ENCODE measurements around the gene SPTLC1. TPM values are rescaled to one million over a fixed set of nuclear protein-coding genes. Genes with fewer than 3 reads are reported as not detected.

The SPTLC1 gene
- total RNA-seq, 1 experiment from 2014 or later, result 68.0 TPM

DNA sequence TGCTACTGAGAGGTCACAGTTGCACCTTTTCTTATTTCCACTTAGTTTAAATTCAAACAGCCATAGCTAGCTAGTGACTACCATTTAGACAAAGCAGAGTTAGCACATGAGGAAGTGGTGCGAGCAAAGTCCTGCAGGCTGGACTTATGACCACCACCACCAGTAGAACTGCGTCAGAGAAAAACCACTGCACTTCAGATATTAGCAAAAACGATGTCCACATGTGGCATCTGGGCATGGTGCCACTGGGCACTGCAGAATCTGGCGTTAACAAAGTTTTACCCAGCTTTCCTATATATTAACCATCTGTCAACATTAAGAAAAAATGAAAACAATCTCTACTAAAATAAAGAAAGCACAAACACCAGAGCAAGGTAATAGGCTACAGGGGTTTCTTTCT, 80.1 kb downstream of the SPTLC1 start:
- Mint-ChIP-seq H3K4me3 (ENCODE audit: unreplicated experiment) (no peak overlapping the region), H3K9me3 (ENCODE audit: unreplicated experiment) (no peaks in the 10 kb centered on the region), H3K27me3 (ENCODE audit: insufficient read depth, unreplicated experiment) (no peaks in the 10 kb centered on the region), H3K36me3 (ENCODE audit: insufficient read depth, unreplicated experiment) (peaks cover 59% of the 10 kb centered on the region), H3K4me1 (ENCODE audit: insufficient read depth, unreplicated experiment) (no peaks in the 10 kb centered on the region), H3K27ac (ENCODE audit: low read depth, unreplicated experiment) (no peak overlapping the region)
- BruUV-seq (replicated peaks), result no TSS peak
- TF ChIP-seq, protein P1, sequence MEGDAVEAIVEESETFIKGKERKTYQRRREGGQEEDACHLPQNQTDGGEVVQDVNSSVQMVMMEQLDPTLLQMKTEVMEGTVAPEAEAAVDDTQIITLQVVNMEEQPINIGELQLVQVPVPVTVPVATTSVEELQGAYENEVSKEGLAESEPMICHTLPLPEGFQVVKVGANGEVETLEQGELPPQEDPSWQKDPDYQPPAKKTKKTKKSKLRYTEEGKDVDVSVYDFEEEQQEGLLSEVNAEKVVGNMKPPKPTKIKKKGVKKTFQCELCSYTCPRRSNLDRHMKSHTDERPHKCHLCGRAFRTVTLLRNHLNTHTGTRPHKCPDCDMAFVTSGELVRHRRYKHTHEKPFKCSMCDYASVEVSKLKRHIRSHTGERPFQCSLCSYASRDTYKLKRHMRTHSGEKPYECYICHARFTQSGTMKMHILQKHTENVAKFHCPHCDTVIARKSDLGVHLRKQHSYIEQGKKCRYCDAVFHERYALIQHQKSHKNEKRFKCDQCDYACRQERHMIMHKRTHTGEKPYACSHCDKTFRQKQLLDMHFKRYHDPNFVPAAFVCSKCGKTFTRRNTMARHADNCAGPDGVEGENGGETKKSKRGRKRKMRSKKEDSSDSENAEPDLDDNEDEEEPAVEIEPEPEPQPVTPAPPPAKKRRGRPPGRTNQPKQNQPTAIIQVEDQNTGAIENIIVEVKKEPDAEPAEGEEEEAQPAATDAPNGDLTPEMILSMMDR (IDR thresholded peaks at IDR 0.05; ENCODE audit: unreplicated experiment), result no peak
- CTCF ChIA-PET, result no interaction called here
- POLR2A ChIA-PET, result interaction anchor here (0.6 kb wide), 1 partner anchor 1735 kb away, joined by 3 read pairs; no protein-coding TSS in a partner anchor
- DNase-seq (ENCODE audit: unreplicated experiment), result no peak
- intact Hi-C loops (cut with micrococcal nuclease), result no loop called here

DNA sequence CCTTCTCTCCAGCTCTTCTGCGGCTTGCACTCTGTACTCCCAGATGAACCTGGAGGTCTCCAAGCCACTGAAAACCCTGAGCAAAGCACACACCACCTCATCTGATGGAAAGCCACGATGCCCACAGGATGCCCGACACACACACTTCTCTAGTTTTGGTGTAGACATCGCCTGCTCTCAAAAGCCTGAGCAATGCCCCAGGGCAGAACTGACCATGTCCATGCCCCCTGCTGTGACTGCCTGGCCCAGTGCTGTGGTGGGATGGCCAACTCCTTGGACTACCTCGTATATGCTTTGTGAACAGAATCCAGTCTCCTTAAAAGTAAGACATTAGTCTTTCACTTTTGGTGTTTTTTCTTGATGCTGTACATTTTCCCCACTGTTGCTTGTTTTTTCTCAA, 81.2 kb downstream of the SPTLC1 start:
- CTCF ChIA-PET, result interaction anchor here (1.1 to 1.5 kb wide), 2 partner anchors 19 to 300 kb away, joined by 4 to 6 read pairs; no protein-coding TSS in a partner anchor
- peaks cover 64% of the 10 kb centered on the region for H3K36me3 Mint-ChIP-seq (ENCODE audit: insufficient read depth, unreplicated experiment)

DNA sequence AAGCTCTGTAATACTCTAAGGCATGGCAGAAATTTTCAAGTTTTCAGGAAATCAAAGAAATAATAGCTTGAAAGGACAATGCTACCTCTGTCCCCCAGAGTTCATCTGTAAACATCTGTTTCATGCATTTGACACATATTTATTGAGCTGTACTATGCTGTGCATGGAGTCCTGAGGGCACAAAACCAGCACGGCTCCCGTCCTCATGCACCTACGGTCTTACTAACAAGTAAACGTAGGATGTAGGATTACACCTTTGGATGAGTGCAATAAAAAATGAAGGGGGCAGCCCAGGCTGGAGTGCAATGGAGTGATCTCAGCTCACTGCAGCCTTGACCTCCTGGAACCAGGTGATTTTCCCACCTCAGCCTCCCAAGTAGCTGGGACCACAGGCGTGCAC, 81.9 kb downstream of the SPTLC1 start:
- ChIA-PET POLR2A (no interaction called here), CTCF (interaction anchor here (1.1 to 1.5 kb wide), 2 partner anchors 20 to 299 kb away, joined by 4 to 6 read pairs; no protein-coding TSS in a partner anchor)
- H3K36me3 Mint-ChIP-seq (ENCODE audit: insufficient read depth, unreplicated experiment), result peaks cover 57% of the 10 kb centered on the region
- H3K4me1 Mint-ChIP-seq (ENCODE audit: insufficient read depth, unreplicated experiment), result no peaks in the 10 kb centered on the region
- TF ChIP-seq, protein P1 (IDR thresholded peaks at IDR 0.05; ENCODE audit: unreplicated experiment), result no peak
- no peak overlapping the region for H3K27ac Mint-ChIP-seq (ENCODE audit: low read depth, unreplicated experiment)
- BruUV-seq (replicated peaks), result no TSS peak
- H3K27me3 Mint-ChIP-seq (ENCODE audit: insufficient read depth, unreplicated experiment), result no peaks in the 10 kb centered on the region
- no peaks in the 10 kb centered on the region for H3K9me3 Mint-ChIP-seq (ENCODE audit: unreplicated experiment)
- no peak overlapping the region for H3K4me3 Mint-ChIP-seq (ENCODE audit: unreplicated experiment)
- intact Hi-C loops (cut with micrococcal nuclease), result no loop called here
- DNase-seq (ENCODE audit: unreplicated experiment), result no peak

More for the DNA sequence above, 81.2 kb downstream of the SPTLC1 start:
- intact Hi-C loops (cut with micrococcal nuclease), result no loop called here
- H3K27ac Mint-ChIP-seq (ENCODE audit: low read depth, unreplicated experiment), result no peak overlapping the region
- POLR2A ChIA-PET, result no interaction called here
- H3K4me3 Mint-ChIP-seq (ENCODE audit: unreplicated experiment), result no peak overlapping the region
- no TSS peak for BruUV-seq (replicated peaks)
- H3K9me3 Mint-ChIP-seq (ENCODE audit: unreplicated experiment), result no peaks in the 10 kb centered on the region
- H3K27me3 Mint-ChIP-seq (ENCODE audit: insufficient read depth, unreplicated experiment), result no peaks in the 10 kb centered on the region
- TF ChIP-seq, protein P1 (IDR thresholded peaks at IDR 0.05; ENCODE audit: unreplicated experiment), result no peak
- no peaks in the 10 kb centered on the region for H3K4me1 Mint-ChIP-seq (ENCODE audit: insufficient read depth, unreplicated experiment)
- no peak for DNase-seq (ENCODE audit: unreplicated experiment)

DNA sequence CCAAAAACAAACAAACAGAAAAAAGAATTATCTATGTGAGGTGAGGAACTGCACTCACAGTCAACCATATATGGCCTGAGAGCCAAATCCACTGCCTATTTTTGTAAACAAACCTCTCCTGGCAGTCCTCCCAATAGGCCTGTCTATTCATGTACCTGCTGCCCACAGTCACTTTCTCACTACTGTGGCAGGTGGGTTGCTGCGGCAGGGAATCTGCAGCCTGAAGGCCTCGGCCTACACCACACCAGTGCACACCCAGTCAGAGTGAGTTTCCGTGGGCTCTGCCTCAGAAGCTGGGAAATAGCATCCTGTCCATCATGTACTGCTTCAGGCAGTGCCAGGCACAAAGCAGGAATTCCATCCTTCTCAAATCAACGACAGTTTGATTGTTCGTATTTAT, 82.3 kb downstream of the SPTLC1 start:
- BruUV-seq (replicated peaks), result no TSS peak
- ChIA-PET POLR2A (no interaction called here), CTCF (no interaction called here)
- Mint-ChIP-seq H3K27me3 (ENCODE audit: insufficient read depth, unreplicated experiment) (no peaks in the 10 kb centered on the region), H3K4me1 (ENCODE audit: insufficient read depth, unreplicated experiment) (no peaks in the 10 kb centered on the region), H3K36me3 (ENCODE audit: insufficient read depth, unreplicated experiment) (peaks cover 56% of the 10 kb centered on the region), H3K27ac (ENCODE audit: low read depth, unreplicated experiment) (no peak overlapping the region), H3K9me3 (ENCODE audit: unreplicated experiment) (no peaks in the 10 kb centered on the region), H3K4me3 (ENCODE audit: unreplicated experiment) (no peak overlapping the region)
- peak; percentile 17 for DNase-seq (ENCODE audit: unreplicated experiment)
- TF ChIP-seq, protein P1 (IDR thresholded peaks at IDR 0.05; ENCODE audit: unreplicated experiment), result no peak
- intact Hi-C loops (cut with micrococcal nuclease), result no loop called here

Data from MCF 10A (cell line).